PFSK-1 (cell line): ENCODE measurements around the gene TNS3.

Source experiments
- FOXP2 ChIP-seq: optimal IDR thresholded peaks from 2 replicates; pipeline ENCODE3; 2011; ENCODE audit warnings: borderline replicate concordance, control low read depth, inconsistent platforms; ENCODE audit not compliant: insufficient read depth; ENCODE audit errors: extremely low read length, extremely low read depth
- POLR2AphosphoS5 ChIP-seq: IDR thresholded peaks from 2 replicates; pipeline ENCODE4 v1.6.1; 2012; ENCODE audit warnings: low read depth, mild to moderate bottlenecking, control low read depth, low read length, moderate library complexity
- REST ChIP-seq, 2 experiments: IDR thresholded peaks; 2 replicates each; pipeline versions ENCODE4 v1.6.1 to v1.8.0; 2011 to 2012; ENCODE audit warnings: low read depth in 2 of 2, low read length in 2 of 2, control low read depth in 1 of 2, inconsistent platforms in 1 of 2, mild to moderate bottlenecking in 1 of 2, moderate library complexity in 1 of 2; ENCODE audit not compliant: insufficient read depth in 1 of 2
- SIN3A ChIP-seq: IDR thresholded peaks from 2 replicates; pipeline ENCODE4 v1.6.1; 2012; ENCODE audit warnings: mild to moderate bottlenecking, low read length, moderate library complexity, borderline replicate concordance; ENCODE audit not compliant: insufficient read depth
- TAF1 ChIP-seq: IDR thresholded peaks from 2 replicates; pipeline ENCODE4 v1.6.1; 2012; ENCODE audit warnings: low read length, control low read depth, borderline replicate concordance; ENCODE audit not compliant: insufficient read depth

Gene TNS3

GRCh38 chr7:47308808-47309207 is 273.1 kb downstream of the TNS3 start:
- TF ChIP-seq FOXP2 = no peak
- no peak for TF ChIP-seq SIN3A
- TF ChIP-seq REST (IDR thresholded peaks at IDR 0.05; ENCODE audit: insufficient read depth in 1 of 2, low read depth in 2 of 2, low read length in 2 of 2) = no peak
- no peak for TF ChIP-seq POLR2AphosphoS5

- TF ChIP-seq POLR2AphosphoS5 (no peak), SIN3A (no peak), REST (IDR thresholded peaks at IDR 0.05; ENCODE audit: insufficient read depth in 1 of 2, low read depth in 2 of 2, low read length in 2 of 2) (no peak), TAF1 (no peak)
Observed at GRCh38 chr7:47307311-47307710, 274.6 kb downstream of the TNS3 start.

GRCh38 chr7:47304727-47305719 is 276.9 kb downstream of the TNS3 start:
- TF ChIP-seq POLR2AphosphoS5 = no peak
- TF ChIP-seq FOXP2 = no peak
- TF ChIP-seq TAF1 = no peak
- TF ChIP-seq REST (IDR thresholded peaks at IDR 0.05; ENCODE audit: insufficient read depth in 1 of 2, low read depth in 2 of 2, low read length in 2 of 2) = no peak
- no peak for TF ChIP-seq SIN3A

- TF ChIP-seq POLR2AphosphoS5 = no peak
- no peak for TF ChIP-seq SIN3A
- TF ChIP-seq TAF1 = no peak
- no peak for TF ChIP-seq REST (IDR thresholded peaks at IDR 0.05; ENCODE audit: insufficient read depth in 1 of 2, low read depth in 2 of 2, low read length in 2 of 2)
- no peak for TF ChIP-seq FOXP2
Observed at GRCh38 chr7:47303695-47304453, 278.0 kb downstream of the TNS3 start.
